ENCODE data around the gene COL4A2.

GRCh38 chr13:110310541-110311442 lies 3.7 kb downstream of the COL4A2 start:
- TF ChIP-seq, protein P1, sequence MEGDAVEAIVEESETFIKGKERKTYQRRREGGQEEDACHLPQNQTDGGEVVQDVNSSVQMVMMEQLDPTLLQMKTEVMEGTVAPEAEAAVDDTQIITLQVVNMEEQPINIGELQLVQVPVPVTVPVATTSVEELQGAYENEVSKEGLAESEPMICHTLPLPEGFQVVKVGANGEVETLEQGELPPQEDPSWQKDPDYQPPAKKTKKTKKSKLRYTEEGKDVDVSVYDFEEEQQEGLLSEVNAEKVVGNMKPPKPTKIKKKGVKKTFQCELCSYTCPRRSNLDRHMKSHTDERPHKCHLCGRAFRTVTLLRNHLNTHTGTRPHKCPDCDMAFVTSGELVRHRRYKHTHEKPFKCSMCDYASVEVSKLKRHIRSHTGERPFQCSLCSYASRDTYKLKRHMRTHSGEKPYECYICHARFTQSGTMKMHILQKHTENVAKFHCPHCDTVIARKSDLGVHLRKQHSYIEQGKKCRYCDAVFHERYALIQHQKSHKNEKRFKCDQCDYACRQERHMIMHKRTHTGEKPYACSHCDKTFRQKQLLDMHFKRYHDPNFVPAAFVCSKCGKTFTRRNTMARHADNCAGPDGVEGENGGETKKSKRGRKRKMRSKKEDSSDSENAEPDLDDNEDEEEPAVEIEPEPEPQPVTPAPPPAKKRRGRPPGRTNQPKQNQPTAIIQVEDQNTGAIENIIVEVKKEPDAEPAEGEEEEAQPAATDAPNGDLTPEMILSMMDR (conservative IDR thresholded peaks at IDR 0.05; ENCODE audit: low read depth, low read length) = no peak
- no peak for TF ChIP-seq EZH2 (IDR thresholded peaks at IDR 0.05; ENCODE audit: low read length, unreplicated experiment)
- no peak for TF ChIP-seq EZH2phosphoT487 (IDR thresholded peaks at IDR 0.05; ENCODE audit: borderline replicate concordance, low read length)
